Thymus (tissue), 11 donors: ENCODE results near the gene ERBB4. TPM values are rescaled to one million over a fixed set of nuclear protein-coding genes. Genes with fewer than 3 reads are reported as not detected.

Source experiments
- DNase-seq, 9 donors: peaks; one replicate each; pipeline ENCODE4 v3.0.0-alpha.2; 2013; ENCODE audit warnings: low spot score in 9 of 9, low read depth in 6 of 9, missing footprints in 1 of 9
- H3K27ac ChIP-seq, 2 donors: one replicate each; pipeline ENCODE4 v1.5.1; 2013; ENCODE audit warnings: control low read depth in 1 of 2, low read depth in 1 of 2, low read length in 1 of 2, mild to moderate bottlenecking in 1 of 2, moderate library complexity in 1 of 2
- H3K27me3 ChIP-seq, 2 donors: one replicate each; pipeline ENCODE4 v1.5.1; 2013; ENCODE audit warnings: low read length in 1 of 2; ENCODE audit not compliant: control insufficient read depth in 2 of 2, insufficient read depth in 1 of 2
- H3K36me3 ChIP-seq, 2 donors: one replicate each; pipeline ENCODE4 v1.5.1; 2013; ENCODE audit warnings: low read length in 1 of 2, mild to moderate bottlenecking in 1 of 2, moderate library complexity in 1 of 2; ENCODE audit not compliant: control insufficient read depth in 2 of 2, insufficient read depth in 2 of 2
- H3K4me1 ChIP-seq, 2 donors: one replicate each; pipeline ENCODE4 v1.5.1; 2013; ENCODE audit warnings: low read length in 2 of 2; ENCODE audit not compliant: control insufficient read depth in 2 of 2, insufficient read depth in 2 of 2
- H3K4me3 ChIP-seq, 2 donors: one replicate each; pipeline ENCODE4 v1.5.1; 2013; ENCODE audit warnings: low read length in 2 of 2, control low read depth in 1 of 2, mild to moderate bottlenecking in 1 of 2
- H3K9me3 ChIP-seq, 2 donors: one replicate each; pipeline ENCODE4 v1.5.1; 2013; ENCODE audit warnings: low read length in 1 of 2, mild to moderate bottlenecking in 1 of 2; ENCODE audit not compliant: control insufficient read depth in 2 of 2, insufficient read depth in 1 of 2
- WGBS: extraction: QIAGEN DNeasy Blood & Tissue Kit; methylation state at CpG from one replicate; pipeline ENCODE4 v1.1.7; 2013; 5-methylcytosine and 5-hydroxymethylcytosine counted together
- polyA plus RNA-seq: library from polyadenylated mRNA; stranded (reverse); fragments of 200-250 nt; gene quantifications from one replicate; pipeline ENCODE4 v1.2.3, GENCODE V29; 2013
- total RNA-seq: library from RNA; stranded (reverse); fragments of 120-200 nt; gene quantifications from one replicate; pipeline ENCODE4 v1.2.4, GENCODE V29; 2013
- donor health status: healthy.

Gene ERBB4
- total and polyA plus RNA-seq, 2 donors, result 0.16 to 0.19 TPM

DNA sequence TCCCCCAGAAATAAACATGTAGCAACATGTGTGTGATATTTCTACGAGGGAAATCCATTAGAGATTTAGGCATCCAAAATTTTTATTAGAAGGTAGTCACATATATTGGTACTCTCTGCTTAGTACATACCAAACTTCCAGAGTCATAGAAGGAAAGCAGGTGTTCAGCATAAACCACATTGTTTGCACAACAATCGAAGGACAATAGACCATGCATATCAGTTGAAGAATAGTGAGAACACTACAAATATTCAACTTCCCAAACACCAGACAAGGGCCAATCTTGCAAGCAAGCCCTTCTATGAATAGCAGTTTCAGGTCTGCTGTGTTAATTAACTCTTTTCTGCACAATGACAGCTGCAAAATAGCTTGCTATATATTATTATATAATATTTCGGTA, 702.2 kb downstream of the ERBB4 start:
- no peaks in the 10 kb centered on the region for H3K9me3 ChIP-seq
- no peaks in the 10 kb centered on the region for H3K27me3 ChIP-seq
- H3K36me3 ChIP-seq, result no peaks in the 10 kb centered on the region
- no peak for DNase-seq
- 47% methylated on average over 3 of the region's 3 CpGs for WGBS
- no peak overlapping the region for H3K27ac ChIP-seq
- H3K4me3 ChIP-seq, result no peak overlapping the region
- H3K4me1 ChIP-seq, result no peaks in the 10 kb centered on the region

DNA sequence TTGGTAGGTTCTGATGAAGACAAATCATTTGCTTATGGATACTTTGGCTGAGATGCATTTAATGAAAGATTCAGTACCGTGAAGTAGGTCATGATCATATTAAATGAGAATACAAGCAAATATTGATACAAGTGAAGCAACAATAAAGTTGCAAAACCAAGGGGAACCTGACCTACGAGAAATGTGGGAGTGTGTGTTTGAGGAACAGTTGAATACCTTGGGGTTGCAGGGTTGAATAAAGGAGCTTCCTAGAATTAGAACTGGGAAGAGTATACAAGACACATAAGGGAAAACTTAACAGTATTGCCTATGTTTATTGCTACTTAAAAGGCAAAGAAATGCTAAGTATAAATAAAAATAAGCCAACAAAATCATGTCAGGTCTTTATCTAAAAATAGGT, 702.9 kb downstream of the ERBB4 start:
- DNase-seq, result no peak
- Histone ChIP-seq H3K27ac (no peak overlapping the region), H3K4me3 (no peak overlapping the region), H3K9me3 (no peaks in the 10 kb centered on the region), H3K4me1 (no peaks in the 10 kb centered on the region), H3K27me3 (no peaks in the 10 kb centered on the region), H3K36me3 (no peaks in the 10 kb centered on the region)
- WGBS, result 85% methylated on average over 2 of the region's 2 CpGs

DNA sequence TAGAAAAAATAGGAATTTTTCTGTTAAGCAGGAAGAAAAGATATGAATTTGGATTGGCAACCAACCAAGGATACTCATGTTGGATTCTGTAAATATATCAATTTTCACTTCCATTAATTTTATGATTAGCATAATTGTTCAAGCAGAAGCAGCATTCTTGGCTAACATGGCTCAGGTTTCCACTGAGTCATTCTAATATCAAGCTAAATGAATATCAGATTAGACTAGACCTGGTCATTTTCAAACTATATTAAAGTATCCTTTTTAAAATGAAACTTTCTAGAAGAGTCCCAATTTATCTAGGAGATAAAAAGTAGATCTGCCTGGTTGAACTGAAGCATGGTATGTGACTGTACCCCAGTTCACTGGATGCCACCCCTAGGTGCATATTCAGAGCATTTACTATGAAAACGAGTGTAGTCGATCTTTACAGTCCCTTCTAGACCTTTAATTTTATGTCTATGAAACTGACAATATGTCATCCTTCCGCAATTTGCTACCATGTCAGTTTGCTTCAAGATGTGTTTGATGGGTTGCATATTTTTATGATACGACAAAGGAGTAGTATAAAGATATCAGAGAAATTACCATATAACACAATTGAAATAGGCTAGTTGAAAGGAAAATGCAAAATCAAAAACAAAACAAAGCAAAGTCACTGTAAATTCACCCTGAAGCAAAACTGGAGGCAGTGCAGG, 704.9 kb downstream of the ERBB4 start:
- H3K36me3 ChIP-seq, result no peaks in the 10 kb centered on the region
- H3K4me3 ChIP-seq, result no peak overlapping the region
- H3K9me3 ChIP-seq, result no peaks in the 10 kb centered on the region
- 93% methylated on average over 4 of the region's 4 CpGs for WGBS
- no peaks in the 10 kb centered on the region for H3K27me3 ChIP-seq
- no peak overlapping the region for H3K27ac ChIP-seq
- H3K4me1 ChIP-seq, result no peaks in the 10 kb centered on the region
- DNase-seq, result no peak

DNA sequence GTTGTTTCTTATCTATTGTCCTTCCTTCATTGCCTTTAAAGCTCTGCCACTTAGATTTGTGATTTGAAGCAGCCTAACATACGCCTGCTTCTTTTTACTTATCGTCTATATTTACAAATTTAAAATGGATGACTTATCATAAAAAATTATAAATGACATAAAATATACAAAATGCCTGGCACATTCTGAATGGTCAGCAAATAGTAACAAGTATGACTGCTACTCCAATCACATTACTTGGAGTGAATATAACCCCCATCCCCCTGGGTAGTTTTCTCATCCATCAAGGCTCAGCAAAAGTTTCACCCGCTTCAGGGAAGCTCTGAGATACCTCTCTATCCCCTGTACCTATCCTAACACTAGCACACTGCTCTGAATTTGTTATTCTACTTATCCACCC, 708.9 kb downstream of the ERBB4 start:
- Histone ChIP-seq H3K9me3 (no peaks in the 10 kb centered on the region), H3K27ac (no peak overlapping the region), H3K36me3 (no peaks in the 10 kb centered on the region), H3K4me1 (no peaks in the 10 kb centered on the region), H3K27me3 (no peaks in the 10 kb centered on the region), H3K4me3 (no peak overlapping the region)
- WGBS, result 78% methylated on average over 3 of the region's 3 CpGs
- no peak for DNase-seq

DNA sequence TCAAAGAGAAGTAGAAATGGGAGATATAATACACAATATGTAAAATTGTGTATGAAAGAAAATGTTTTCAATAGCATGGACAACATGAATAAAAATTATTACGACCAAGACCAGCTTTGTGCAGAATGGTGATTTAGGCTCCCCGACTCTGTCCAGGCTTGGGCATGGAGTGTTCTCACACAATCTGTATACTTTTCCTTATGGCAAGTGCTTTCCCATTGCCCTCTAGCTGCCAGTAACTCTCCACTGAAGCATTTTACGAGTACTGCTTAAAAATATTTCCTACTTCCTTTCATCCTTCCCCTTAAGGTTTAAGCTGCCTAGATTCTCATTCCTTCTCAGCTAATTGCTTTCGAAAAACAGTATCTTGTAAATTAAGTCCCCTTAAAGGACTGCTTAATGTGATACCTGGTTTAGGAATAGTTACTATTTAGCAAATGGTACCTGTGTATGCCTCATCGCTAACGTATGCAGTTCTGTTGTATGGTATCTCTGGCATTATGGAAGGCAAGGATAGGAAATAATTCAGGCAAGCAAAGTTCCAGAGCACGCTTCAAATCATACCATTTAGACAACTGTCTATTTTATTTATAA, 714.6 kb downstream of the ERBB4 start:
- DNase-seq, result no peak
- no peak overlapping the region for H3K4me3 ChIP-seq
- H3K36me3 ChIP-seq, result no peaks in the 10 kb centered on the region
- H3K9me3 ChIP-seq, result no peaks in the 10 kb centered on the region
- WGBS, result 75% methylated on average over 7 of the region's 7 CpGs
- no peaks in the 10 kb centered on the region for H3K4me1 ChIP-seq
- no peaks in the 10 kb centered on the region for H3K27me3 ChIP-seq
- no peak overlapping the region for H3K27ac ChIP-seq

DNA sequence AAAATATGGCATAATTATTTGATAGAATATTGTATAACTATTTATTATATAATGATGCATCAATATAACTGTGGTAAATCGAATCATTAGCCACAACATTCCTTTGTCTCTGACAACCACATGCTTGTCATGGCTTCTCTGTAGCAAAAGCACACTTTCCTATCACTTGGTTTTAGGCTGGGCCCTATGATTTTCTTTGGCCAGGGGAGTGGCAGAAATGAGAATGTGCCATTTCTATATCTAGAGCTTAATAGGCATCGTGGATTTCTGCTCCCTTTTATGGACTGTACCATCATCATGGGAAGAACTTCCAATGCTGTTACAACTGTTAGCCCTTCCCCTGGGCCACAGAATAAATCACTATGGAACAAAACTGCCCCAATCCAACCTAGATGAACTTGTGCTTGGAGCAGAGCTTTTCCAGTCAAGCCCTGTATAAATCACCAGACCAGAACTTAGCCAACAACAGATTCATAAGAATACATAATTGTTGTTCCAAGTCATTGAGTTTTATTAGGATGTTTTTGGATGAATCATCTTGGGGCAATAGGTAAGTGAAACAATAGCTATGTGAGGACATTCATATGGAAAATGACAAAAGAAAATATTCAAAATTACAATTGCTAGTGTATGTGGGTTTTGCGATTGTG, 715.8 kb downstream of the ERBB4 start:
- H3K36me3 ChIP-seq, result no peaks in the 10 kb centered on the region
- 77% methylated on average over 3 of the region's 3 CpGs for WGBS
- no peaks in the 10 kb centered on the region for H3K4me1 ChIP-seq
- no peaks in the 10 kb centered on the region for H3K9me3 ChIP-seq
- H3K27ac ChIP-seq, result no peak overlapping the region
- no peak for DNase-seq
- H3K27me3 ChIP-seq, result no peaks in the 10 kb centered on the region
- no peak overlapping the region for H3K4me3 ChIP-seq

DNA sequence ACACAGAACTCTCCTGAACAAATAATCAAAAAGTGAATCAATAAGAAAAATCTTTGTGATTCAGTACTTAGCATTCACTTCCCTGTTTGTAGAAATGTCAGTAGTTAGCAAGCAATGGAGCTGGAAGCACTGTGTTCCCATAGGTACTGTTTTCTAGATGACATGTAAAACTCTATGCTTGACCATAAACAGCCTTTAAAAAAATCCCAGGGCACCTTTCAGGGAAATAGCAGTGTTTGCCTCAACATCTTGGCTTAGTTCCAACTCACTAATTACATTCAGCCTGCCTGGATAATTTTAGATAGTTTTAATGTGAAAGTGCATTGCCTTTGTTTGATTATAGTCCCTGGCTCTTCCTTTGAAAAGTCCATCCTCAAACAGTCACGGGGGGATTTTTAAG, 721.8 kb downstream of the ERBB4 start:
- WGBS, result 93% methylated on average over 1 of the region's 1 CpG
- no peaks in the 10 kb centered on the region for H3K27me3 ChIP-seq
- no peaks in the 10 kb centered on the region for H3K36me3 ChIP-seq
- no peaks in the 10 kb centered on the region for H3K4me1 ChIP-seq
- no peak for DNase-seq
- no peak overlapping the region for H3K4me3 ChIP-seq
- H3K9me3 ChIP-seq, result no peaks in the 10 kb centered on the region
- H3K27ac ChIP-seq, result no peak overlapping the region

DNA sequence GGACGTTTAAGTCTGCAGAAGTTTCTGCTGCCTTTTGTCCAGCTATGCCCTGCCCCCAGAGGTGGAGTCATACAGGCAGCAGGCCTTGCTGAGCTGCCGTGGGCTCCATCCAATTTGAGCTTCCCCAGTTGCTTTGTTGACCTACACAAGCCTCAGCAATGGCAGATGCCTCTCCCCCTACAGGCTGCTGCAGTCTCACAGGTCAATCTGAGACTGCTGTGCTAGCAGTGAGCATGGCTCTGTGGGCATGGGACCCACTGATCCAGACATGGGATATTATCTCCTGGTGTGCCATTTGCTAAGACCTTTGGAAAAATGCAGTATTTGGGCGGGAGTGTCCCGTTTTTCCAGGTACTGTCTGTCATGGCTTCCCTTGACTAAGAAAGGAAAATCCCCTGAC, 726.0 kb downstream of the ERBB4 start:
- no peak for DNase-seq
- Histone ChIP-seq H3K4me3 (no peak overlapping the region), H3K27me3 (no peaks in the 10 kb centered on the region), H3K9me3 (no peaks in the 10 kb centered on the region), H3K27ac (no peak overlapping the region), H3K36me3 (no peaks in the 10 kb centered on the region), H3K4me1 (no peaks in the 10 kb centered on the region)
- WGBS, result 90% methylated on average over 4 of the region's 4 CpGs

DNA sequence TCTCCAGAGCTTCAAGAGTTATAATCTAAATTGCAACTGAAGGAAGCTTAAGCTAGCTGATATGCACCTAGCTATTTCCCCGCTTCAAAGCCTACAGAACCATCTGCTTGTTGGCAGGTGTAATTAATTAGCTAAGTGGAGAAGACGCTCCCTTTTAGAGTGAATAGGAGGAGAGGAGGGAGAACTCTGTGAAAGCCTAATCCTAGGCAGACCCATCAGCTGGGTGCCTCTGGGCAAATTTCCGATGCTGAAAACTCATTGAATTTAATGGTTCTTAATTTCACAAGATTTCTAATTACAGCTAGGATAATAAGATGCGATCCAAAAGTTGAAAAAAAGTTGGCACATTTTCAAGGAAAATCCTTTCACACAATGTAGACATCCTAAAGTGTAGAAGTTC, 735.9 kb downstream of the ERBB4 start:
- DNase-seq, result no peak
- H3K27ac ChIP-seq, result no peak overlapping the region
- H3K27me3 ChIP-seq, result no peaks in the 10 kb centered on the region
- H3K9me3 ChIP-seq, result no peaks in the 10 kb centered on the region
- WGBS, result 94% methylated on average over 4 of the region's 4 CpGs
- H3K36me3 ChIP-seq, result no peaks in the 10 kb centered on the region
- H3K4me1 ChIP-seq, result no peaks in the 10 kb centered on the region
- no peak overlapping the region for H3K4me3 ChIP-seq
